GM23338 (cell line): ENCODE measurements around the gene TMPRSS3. TPM values are rescaled to one million over a fixed set of nuclear protein-coding genes. Genes with fewer than 3 reads are reported as not detected.

ENCODE experiments used
- ATAC-seq: fragments of 200-7000 bp; cut with Tn5 transposase; 3 replicates; pipeline ENCODE4 v1.9.1; 2020
- DNase-seq: peaks from one replicate; pipeline ENCODE4 v3.0.0-alpha.2; 2015; ENCODE audit warnings: low spot score
- H2AFZ ChIP-seq: fragments of 200-600 bp; sonication (generic); 2 replicates; pipeline ENCODE4 v1.8.0; 2016; ENCODE audit warnings: antibody characterized with exemption, mild to moderate bottlenecking, moderate library complexity
- H3F3A ChIP-seq: fragments of 200-600 bp; sonication (generic); replicated peaks from 2 replicates; pipeline ENCODE4 v1.8.0; 2017; ENCODE audit warnings: antibody characterized with exemption, mixed run types, low read depth
- H3K27ac ChIP-seq: fragments of 200-600 bp; sonication (generic); 2 replicates; pipeline ENCODE4 v1.6.1; 2016; ENCODE audit warnings: low read depth
- H3K27me3 ChIP-seq: fragments of 200-600 bp; sonication (generic); 2 replicates; pipeline ENCODE4 v1.8.0; 2016; ENCODE audit warnings: mild to moderate bottlenecking, mixed run types, moderate library complexity; ENCODE audit not compliant: insufficient read depth
- H3K36me3 ChIP-seq: fragments of 200-600 bp; sonication (generic); 2 replicates; pipeline ENCODE4 v1.8.0; 2016; ENCODE audit warnings: mild to moderate bottlenecking; ENCODE audit not compliant: insufficient read depth
- H3K4me1 ChIP-seq: fragments of 200-600 bp; sonication (generic); 2 replicates; pipeline ENCODE4 v1.8.0; 2016; ENCODE audit warnings: mild to moderate bottlenecking, moderate library complexity; ENCODE audit not compliant: insufficient read depth
- H3K4me2 ChIP-seq: fragments of 200-600 bp; sonication (generic); 2 replicates; pipeline ENCODE4 v1.7.1; 2017; ENCODE audit warnings: mixed run types
- H3K4me3 ChIP-seq: fragments of 200-600 bp; sonication (generic); 2 replicates; pipeline ENCODE4 v1.6.1; 2016; ENCODE audit warnings: mixed run types
- H3K79me2 ChIP-seq: fragments of 200-600 bp; sonication (generic); replicated peaks from 2 replicates; pipeline ENCODE4 v1.8.0; 2017; ENCODE audit warnings: mild to moderate bottlenecking; ENCODE audit not compliant: insufficient read depth
- H3K9me2 ChIP-seq: fragments of 200-600 bp; sonication (generic); 2 replicates; pipeline ENCODE4 v1.8.0; 2017; ENCODE audit not compliant: insufficient read depth
- H4K20me1 ChIP-seq: fragments of 200-600 bp; sonication (generic); replicated peaks from 2 replicates; pipeline ENCODE4 v1.8.0; 2017; ENCODE audit warnings: mild to moderate bottlenecking; ENCODE audit not compliant: insufficient read depth
- H3K27ac Mint-ChIP-seq: 2 replicates; pipeline ENCODE4 v1.8.0; 2020; ENCODE audit warnings: inconsistent platforms, mild to moderate bottlenecking, moderate library complexity, mixed read lengths
- H3K27me3 Mint-ChIP-seq: 3 replicates; pipeline ENCODE4 v1.8.0; 2022; ENCODE audit warnings: low read depth, mild to moderate bottlenecking, moderate library complexity, mixed read lengths, inconsistent platforms; ENCODE audit not compliant: insufficient read depth, poor library complexity
- H3K36me3 Mint-ChIP-seq: 3 replicates; pipeline ENCODE4 v1.8.0; 2021; ENCODE audit warnings: low read depth, mild to moderate bottlenecking, inconsistent platforms, moderate library complexity, mixed read lengths
- H3K4me1 Mint-ChIP-seq: 3 replicates; pipeline ENCODE4 v1.8.0; 2020; ENCODE audit warnings: mild to moderate bottlenecking, inconsistent platforms, mixed read lengths
- H3K4me3 Mint-ChIP-seq: 3 replicates; pipeline ENCODE4 v1.8.0; 2021; ENCODE audit warnings: moderate library complexity, mild to moderate bottlenecking, inconsistent platforms, mixed read lengths
- H3K9me3 Mint-ChIP-seq: 3 replicates; pipeline ENCODE4 v1.8.0; 2020; ENCODE audit warnings: moderate library complexity, mild to moderate bottlenecking, inconsistent platforms, mixed read lengths
- EZH2 ChIP-seq: fragments of 200-600 bp; sonication (generic); IDR thresholded peaks from one replicate; pipeline ENCODE4 v1.8.0; 2017; ENCODE audit warnings: antibody characterized with exemption, mild to moderate bottlenecking, low read depth; ENCODE audit not compliant: unreplicated experiment
- EZH2phosphoT487 ChIP-seq: fragments of 200-600 bp; sonication (generic); IDR thresholded peaks from one replicate; pipeline ENCODE4 v1.8.1; 2018; ENCODE audit warnings: antibody characterized with exemption; ENCODE audit not compliant: unreplicated experiment
- NANOG ChIP-seq: IDR thresholded peaks from 2 replicates; pipeline ENCODE4 v1.6.1; 2016; ENCODE audit warnings: antibody characterized with exemption, borderline replicate concordance
- POLR2AphosphoS5 ChIP-seq: IDR thresholded peaks from 2 replicates; pipeline ENCODE4 v1.6.1; 2016; ENCODE audit warnings: antibody characterized with exemption, low read depth
- REST ChIP-seq: IDR thresholded peaks from one replicate; pipeline ENCODE4 v1.6.1; 2018; ENCODE audit warnings: antibody characterized with exemption; ENCODE audit not compliant: unreplicated experiment
- STAT1 ChIP-seq: IDR thresholded peaks from one replicate; pipeline ENCODE4 v1.6.1; 2016; ENCODE audit warnings: antibody characterized with exemption; ENCODE audit not compliant: unreplicated experiment
- ZNF331 ChIP-seq: fragments of 250-450 bp; sonication (Bioruptor Pico); IDR thresholded peaks from 2 replicates; pipeline ENCODE4 v1.5.0; 2020; ENCODE audit warnings: low read depth, mild to moderate bottlenecking, moderate library complexity
- polyA plus RNA-seq: library from polyadenylated mRNA; unstranded; fragments of >200 nt; fragmentation: Nextera tagmentation; extraction: Ambion mirVana; gene quantifications from 2 replicates; pipeline ENCODE4 v1.2.1, GENCODE V29; 2016
- total RNA-seq: library from RNA; depleted of rRNA; stranded (reverse); fragments of >200 nt; shearing (Covaris generic); gene quantifications from 2 replicates; pipeline ENCODE4 v1.2.3, GENCODE V29; 2014
- TF ChIP-seq, protein P1 (sequence below): IDR thresholded peaks from 2 replicates; pipeline ENCODE4 v1.6.1; 2016; ENCODE audit warnings: antibody characterized with exemption

The TMPRSS3 gene
- total and polyA plus RNA-seq, 2 experiments from 2014 or later, result 0.17 TPM; not detected in 1

DNA sequence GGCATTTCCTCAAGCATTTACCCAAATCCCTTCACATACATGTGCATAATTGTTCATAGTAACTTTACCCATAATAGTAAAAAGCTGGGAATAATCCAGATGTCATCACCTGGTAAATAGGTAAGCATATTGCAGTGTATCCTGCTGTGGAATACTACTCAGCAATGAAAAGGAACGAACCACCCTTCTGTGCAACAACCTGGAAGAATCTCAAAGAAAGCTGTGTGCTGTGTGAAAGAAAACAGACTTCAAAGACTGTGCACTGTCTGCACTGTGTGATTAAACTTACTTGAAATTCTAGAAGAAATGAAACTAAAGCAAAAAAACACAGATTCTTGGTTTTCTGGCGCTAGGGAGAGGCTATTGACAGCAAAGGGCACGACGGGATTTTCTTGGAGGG, 58.6 kb downstream of the TMPRSS3 start (continued):
- no peak for TF ChIP-seq REST

DNA sequence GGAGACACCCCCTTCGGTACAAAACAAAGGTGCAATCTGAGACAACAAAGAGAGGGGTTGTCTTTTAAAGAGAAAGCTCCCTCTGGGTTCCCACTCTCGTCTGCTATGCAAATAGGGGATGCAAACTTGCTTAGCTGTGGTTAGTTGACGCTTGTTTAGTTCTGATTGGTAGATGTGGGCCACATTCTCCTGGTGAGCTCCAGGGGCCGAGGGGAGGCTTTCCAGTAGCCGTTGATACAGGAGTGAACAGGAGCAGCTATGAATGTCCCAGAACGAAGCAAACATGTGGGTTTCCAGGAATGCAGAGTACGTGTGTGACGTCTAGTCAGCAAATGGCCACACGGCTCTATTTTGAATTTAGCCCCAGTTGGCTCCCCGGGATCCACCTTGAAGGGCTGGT, 59.8 kb downstream of the TMPRSS3 start:
- ATAC-seq (peak; percentile 90), DNase-seq (peak; percentile 94)
- no peaks in the 10 kb centered on the region for H3K9me2 ChIP-seq
- H3K4me1 ChIP-seq, result peaks cover 14% of the 10 kb centered on the region; the same call in 1 of the 2 replicates
- TF ChIP-seq POLR2AphosphoS5, result peak; percentile 62
- TF ChIP-seq REST, result no peak
- TF ChIP-seq STAT1, result no peak
- peak overlapping the region; percentile 3; the same call in 1 of the 2 replicates for H3K4me3 ChIP-seq
- H3K27me3 ChIP-seq, result no peaks in the 10 kb centered on the region
- H3K27ac ChIP-seq, result peak overlapping the region; percentile 84
- H2AFZ ChIP-seq, result no peak overlapping the region
- Mint-ChIP-seq H3K4me3 (peak overlapping the region; percentile 47; the same call in 2 of the 3 replicates), H3K27ac (peak overlapping the region; percentile 95), H3K27me3 (peaks cover 14% of the 10 kb centered on the region), H3K9me3 (peaks cover 17% of the 10 kb centered on the region), H3K4me1 (peaks cover 34% of the 10 kb centered on the region; the same call in 2 of the 3 replicates), H3K36me3 (peaks cover 10% of the 10 kb centered on the region)
- no peaks in the 10 kb centered on the region; the same call in 1 of the 2 replicates for H3F3A ChIP-seq
- H3K79me2 ChIP-seq, result no peaks in the 10 kb centered on the region
- H3K36me3 ChIP-seq, result no peaks in the 10 kb centered on the region
- peak overlapping the region; percentile 42 for H3K4me2 ChIP-seq
- no peaks in the 10 kb centered on the region for H4K20me1 ChIP-seq

DNA sequence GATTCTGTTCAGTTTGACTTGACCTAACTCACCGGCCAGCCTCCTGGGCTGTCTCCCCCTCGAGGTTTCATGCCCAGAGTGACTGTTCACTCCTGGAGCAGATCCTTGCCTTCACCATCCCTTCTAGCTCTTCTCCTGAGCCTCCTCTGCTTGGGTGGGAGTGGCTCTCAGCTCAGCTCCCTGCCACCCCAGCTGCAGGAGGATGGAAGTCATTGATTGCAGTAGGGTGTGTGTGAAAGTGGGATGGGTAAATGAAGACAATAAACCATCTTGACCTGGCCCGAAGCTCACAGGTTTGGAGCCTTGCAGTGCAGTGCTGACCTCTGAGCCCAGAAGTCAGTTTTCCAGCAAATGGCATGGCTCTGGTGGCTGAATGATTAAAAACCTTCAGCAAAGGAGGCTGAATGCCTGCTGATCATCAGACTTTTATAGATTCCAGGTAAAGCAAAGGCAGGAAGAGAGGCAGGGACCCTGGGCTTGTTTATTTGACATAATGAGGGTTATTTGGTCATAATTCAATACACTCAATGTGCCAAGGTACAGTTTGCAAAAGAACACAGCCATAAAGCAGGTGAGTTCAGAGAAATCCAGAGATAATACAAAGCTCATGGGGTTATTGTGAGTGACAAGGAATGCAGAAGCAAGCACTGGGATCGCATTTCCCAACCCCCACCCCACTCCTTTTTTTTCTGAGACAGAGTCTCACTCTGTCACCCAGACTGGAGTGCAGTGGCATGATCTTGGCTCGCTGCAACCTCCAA, 63.1 kb downstream of the TMPRSS3 start:
- Mint-ChIP-seq H3K27ac (no peak overlapping the region), H3K4me1 (peaks cover 30% of the 10 kb centered on the region), H3K27me3 (peaks cover 3% of the 10 kb centered on the region), H3K9me3 (peaks cover 36% of the 10 kb centered on the region), H3K36me3 (peaks cover 29% of the 10 kb centered on the region), H3K4me3 (no peak overlapping the region)
- Histone ChIP-seq H3K27me3 (no peaks in the 10 kb centered on the region), H3K4me2 (no peak overlapping the region), H4K20me1 (no peaks in the 10 kb centered on the region), H3K27ac (no peak overlapping the region), H3K4me3 (no peak overlapping the region), H2AFZ (no peak overlapping the region), H3K36me3 (no peaks in the 10 kb centered on the region), H3F3A (no peaks in the 10 kb centered on the region; the same call in 1 of the 2 replicates), H3K9me2 (no peaks in the 10 kb centered on the region), H3K4me1 (peaks cover 20% of the 10 kb centered on the region; the same call in 1 of the 2 replicates), H3K79me2 (no peaks in the 10 kb centered on the region)
- ATAC-seq (no peak), DNase-seq (no peak)
- TF ChIP-seq, protein P1, sequence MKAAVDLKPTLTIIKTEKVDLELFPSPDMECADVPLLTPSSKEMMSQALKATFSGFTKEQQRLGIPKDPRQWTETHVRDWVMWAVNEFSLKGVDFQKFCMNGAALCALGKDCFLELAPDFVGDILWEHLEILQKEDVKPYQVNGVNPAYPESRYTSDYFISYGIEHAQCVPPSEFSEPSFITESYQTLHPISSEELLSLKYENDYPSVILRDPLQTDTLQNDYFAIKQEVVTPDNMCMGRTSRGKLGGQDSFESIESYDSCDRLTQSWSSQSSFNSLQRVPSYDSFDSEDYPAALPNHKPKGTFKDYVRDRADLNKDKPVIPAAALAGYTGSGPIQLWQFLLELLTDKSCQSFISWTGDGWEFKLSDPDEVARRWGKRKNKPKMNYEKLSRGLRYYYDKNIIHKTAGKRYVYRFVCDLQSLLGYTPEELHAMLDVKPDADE, result no peak
- no peak for TF ChIP-seq POLR2AphosphoS5
- TF ChIP-seq STAT1, result no peak
- TF ChIP-seq REST, result no peak
- TF ChIP-seq EZH2, result no peak
- TF ChIP-seq ZNF331 (CRISPR knock-in tag), result no peak
- TF ChIP-seq NANOG, result no peak
- TF ChIP-seq EZH2phosphoT487, result no peak
